Karpas-422 (cell line): ENCODE data around the gene ELK3. TPM values are rescaled to one million over a fixed set of nuclear protein-coding genes. Genes with fewer than 3 reads are reported as not detected.
A peak's percentile ranks its signal among the peaks of the same experiment; 100 is the strongest.

Experiments used
- DNase-seq: peaks from one replicate; pipeline ENCODE4 v3.0.0-alpha.2; 2015
- H2AFZ ChIP-seq: fragments of 200-600 bp; sonication (generic); 2 replicates; pipeline ENCODE4 v1.6.1; 2014; ENCODE audit warnings: antibody characterized with exemption, low read length, mixed read lengths
- H3K27ac ChIP-seq: fragments of 200-600 bp; sonication (generic); 2 replicates; pipeline ENCODE4 v1.5.1; 2014; ENCODE audit warnings: mild to moderate bottlenecking, low read length, moderate library complexity
- H3K27me3 ChIP-seq: fragments of 200-600 bp; sonication (generic); 2 replicates; pipeline ENCODE4 v1.6.1; 2014; ENCODE audit warnings: low read length, mixed read lengths
- H3K36me3 ChIP-seq: fragments of 200-600 bp; sonication (generic); 2 replicates; pipeline ENCODE4 v1.6.1; 2014; ENCODE audit warnings: low read length, mixed read lengths; ENCODE audit not compliant: insufficient read depth
- H3K4me1 ChIP-seq: fragments of 200-600 bp; sonication (generic); 2 replicates; pipeline ENCODE4 v1.6.1; 2014; ENCODE audit warnings: mild to moderate bottlenecking, low read length, mixed read lengths
- H3K4me2 ChIP-seq: fragments of 200-600 bp; sonication (generic); 2 replicates; pipeline ENCODE4 v1.6.1; 2014; ENCODE audit warnings: low read length, low read depth, mild to moderate bottlenecking; ENCODE audit not compliant: poor library complexity, severe bottlenecking
- H3K4me3 ChIP-seq: fragments of 200-600 bp; sonication (generic); 2 replicates; pipeline ENCODE4 v1.5.1; 2014; ENCODE audit warnings: mild to moderate bottlenecking, antibody characterized with exemption, low read length, mixed read lengths
- H3K79me2 ChIP-seq: fragments of 200-600 bp; sonication (generic); 2 replicates; pipeline ENCODE4 v1.6.1; 2014; ENCODE audit warnings: mild to moderate bottlenecking, low read length, mixed read lengths
- H3K9ac ChIP-seq: fragments of 200-600 bp; sonication (generic); 2 replicates; pipeline ENCODE4 v1.6.0; 2014; ENCODE audit warnings: low read length
- H3K9me2 ChIP-seq: fragments of 200-600 bp; sonication (generic), shearing (Covaris generic); replicated peaks from 2 replicates; pipeline ENCODE4 v1.6.0; 2014; ENCODE audit warnings: mild to moderate bottlenecking, low read length, moderate library complexity; ENCODE audit not compliant: insufficient read depth
- H3K9me3 ChIP-seq: fragments of 300-700, 200-600 bp; sonication (generic); 2 replicates; pipeline ENCODE4 v1.6.1; 2014; ENCODE audit warnings: low read length, mixed read lengths
- H4K20me1 ChIP-seq: fragments of 200-600 bp; sonication (generic); 2 replicates; pipeline ENCODE4 v1.6.1; 2014; ENCODE audit warnings: mild to moderate bottlenecking, antibody characterized with exemption, low read length, low read depth; ENCODE audit not compliant: insufficient read depth
- total RNA-seq: library from RNA; depleted of rRNA; stranded (reverse); fragments of >200 nt; shearing (Covaris generic); gene quantifications from 2 replicates; pipeline ENCODE4 v1.2.3, GENCODE V29; 2014; ENCODE audit warnings: low replicate concordance

The ELK3 gene
- total RNA-seq, 1 experiment from 2014 or later, result 1.8 TPM

- no peak for DNase-seq
- Histone ChIP-seq H3K9me2 (no peaks in the 10 kb centered on the region), H2AFZ (no peak overlapping the region), H3K9me3 (no peaks in the 10 kb centered on the region), H3K36me3 (no peaks in the 10 kb centered on the region), H4K20me1 (no peaks in the 10 kb centered on the region), H3K79me2 (no peaks in the 10 kb centered on the region), H3K9ac (no peak overlapping the region), H3K27ac (no peak overlapping the region), H3K4me2 (no peak overlapping the region), H3K4me1 (no peaks in the 10 kb centered on the region), H3K4me3 (no peak overlapping the region), H3K27me3 (no peaks in the 10 kb centered on the region)
Observed at GRCh38 chr12:96157427-96157826, 36.7 kb upstream of the ELK3 start.

GRCh38 chr12:96164951-96165811 lies 29.0 kb upstream of the ELK3 start:
- Histone ChIP-seq H3K9ac (no peak overlapping the region), H3K4me2 (no peak overlapping the region), H3K27ac (no peak overlapping the region), H3K4me3 (no peak overlapping the region), H3K79me2 (no peaks in the 10 kb centered on the region), H3K36me3 (no peaks in the 10 kb centered on the region), H3K9me2 (no peaks in the 10 kb centered on the region), H3K27me3 (no peaks in the 10 kb centered on the region), H3K4me1 (peaks cover 3% of the 10 kb centered on the region; the same call in 1 of the 2 replicates), H2AFZ (no peak overlapping the region), H4K20me1 (no peaks in the 10 kb centered on the region), H3K9me3 (no peaks in the 10 kb centered on the region)
- DNase-seq, result no peak

GRCh38 chr12:96166765-96167164 lies 27.4 kb upstream of the ELK3 start:
- no peak overlapping the region for H3K9ac ChIP-seq
- H2AFZ ChIP-seq, result no peak overlapping the region
- H3K9me2 ChIP-seq, result no peaks in the 10 kb centered on the region

GRCh38 chr12:96167492-96167891 lies 26.7 kb upstream of the ELK3 start:
- no peak for DNase-seq
- H3K4me1 ChIP-seq, result peaks cover 6% of the 10 kb centered on the region; the same call in 1 of the 2 replicates
- no peaks in the 10 kb centered on the region for H3K27me3 ChIP-seq
- H3K9me2 ChIP-seq, result no peaks in the 10 kb centered on the region
- H3K9me3 ChIP-seq, result no peaks in the 10 kb centered on the region
- no peak overlapping the region for H3K4me2 ChIP-seq
- H4K20me1 ChIP-seq, result no peaks in the 10 kb centered on the region
- no peak overlapping the region for H3K9ac ChIP-seq
- H3K36me3 ChIP-seq, result no peaks in the 10 kb centered on the region
- no peaks in the 10 kb centered on the region for H3K79me2 ChIP-seq
- no peak overlapping the region for H3K27ac ChIP-seq
- H2AFZ ChIP-seq, result no peak overlapping the region
- H3K4me3 ChIP-seq, result no peak overlapping the region

More at GRCh38 chr12:96166765-96167164, 27.4 kb upstream of the ELK3 start:
- DNase-seq, result no peak
- H3K27me3 ChIP-seq, result no peaks in the 10 kb centered on the region
- H3K4me1 ChIP-seq, result peaks cover 6% of the 10 kb centered on the region; the same call in 1 of the 2 replicates
- no peaks in the 10 kb centered on the region for H3K9me3 ChIP-seq
- H3K27ac ChIP-seq, result no peak overlapping the region
- no peaks in the 10 kb centered on the region for H3K36me3 ChIP-seq
- no peak overlapping the region for H3K4me3 ChIP-seq
- no peak overlapping the region for H3K4me2 ChIP-seq
- H4K20me1 ChIP-seq, result no peaks in the 10 kb centered on the region
- H3K79me2 ChIP-seq, result no peaks in the 10 kb centered on the region

- Histone ChIP-seq H3K9ac (no peak overlapping the region), H3K4me3 (no peak overlapping the region), H3K4me1 (peaks cover 6% of the 10 kb centered on the region; the same call in 1 of the 2 replicates), H3K9me2 (no peaks in the 10 kb centered on the region), H3K79me2 (no peaks in the 10 kb centered on the region), H3K27me3 (no peaks in the 10 kb centered on the region), H3K9me3 (no peaks in the 10 kb centered on the region), H3K27ac (no peak overlapping the region), H3K36me3 (no peaks in the 10 kb centered on the region), H3K4me2 (no peak overlapping the region), H4K20me1 (no peaks in the 10 kb centered on the region), H2AFZ (no peak overlapping the region)
- DNase-seq, result peak; percentile 63
Observed at GRCh38 chr12:96170328-96170727, 23.8 kb upstream of the ELK3 start.

- no peak overlapping the region for H3K27ac ChIP-seq
- no peaks in the 10 kb centered on the region for H3K27me3 ChIP-seq
- H2AFZ ChIP-seq, result no peak overlapping the region
- H3K9ac ChIP-seq, result no peak overlapping the region
- H3K9me3 ChIP-seq, result no peaks in the 10 kb centered on the region
- peaks cover 6% of the 10 kb centered on the region; the same call in 1 of the 2 replicates for H3K4me1 ChIP-seq
- no peaks in the 10 kb centered on the region for H3K9me2 ChIP-seq
- DNase-seq, result no peak
- no peaks in the 10 kb centered on the region for H4K20me1 ChIP-seq
- H3K4me2 ChIP-seq, result no peak overlapping the region
- no peaks in the 10 kb centered on the region for H3K36me3 ChIP-seq
- no peaks in the 10 kb centered on the region for H3K79me2 ChIP-seq
- H3K4me3 ChIP-seq, result no peak overlapping the region
Observed at GRCh38 chr12:96170762-96171161, 23.4 kb upstream of the ELK3 start.

- Histone ChIP-seq H2AFZ (no peak overlapping the region), H3K4me3 (no peak overlapping the region), H3K79me2 (no peaks in the 10 kb centered on the region), H4K20me1 (no peaks in the 10 kb centered on the region), H3K4me1 (peaks cover 6% of the 10 kb centered on the region; the same call in 1 of the 2 replicates), H3K27me3 (no peaks in the 10 kb centered on the region), H3K9ac (no peak overlapping the region), H3K4me2 (no peak overlapping the region), H3K9me2 (no peaks in the 10 kb centered on the region), H3K9me3 (peaks cover 9% of the 10 kb centered on the region; the same call in 1 of the 2 replicates), H3K36me3 (no peaks in the 10 kb centered on the region), H3K27ac (no peak overlapping the region)
- no peak for DNase-seq
Observed at GRCh38 chr12:96171905-96172304, 22.3 kb upstream of the ELK3 start.

- no peak for DNase-seq
- Histone ChIP-seq H3K9me2 (no peaks in the 10 kb centered on the region), H3K4me3 (no peak overlapping the region), H3K4me1 (peaks cover 6% of the 10 kb centered on the region; the same call in 1 of the 2 replicates), H3K27ac (no peak overlapping the region), H2AFZ (no peak overlapping the region), H4K20me1 (no peaks in the 10 kb centered on the region), H3K9me3 (peaks cover 9% of the 10 kb centered on the region; the same call in 1 of the 2 replicates), H3K36me3 (no peaks in the 10 kb centered on the region), H3K27me3 (no peaks in the 10 kb centered on the region), H3K79me2 (no peaks in the 10 kb centered on the region), H3K4me2 (no peak overlapping the region), H3K9ac (no peak overlapping the region)
Observed at GRCh38 chr12:96172981-96173380, 21.2 kb upstream of the ELK3 start.
